Brain pericyte (primary cell): Measurements from ENCODE around the gene CNTN1.
"Not testable (repeated sequence)": the region's sequence is repeated elsewhere in the genome, so short reads cannot be mapped to it uniquely, and the experiment has no call there.

Source experiments
- DNase-seq: peaks from one replicate; pipeline ENCODE4 v3.0.0-alpha.2; 2012; ENCODE audit warnings: low read depth, low spot score

CNTN1 gene

DNA sequence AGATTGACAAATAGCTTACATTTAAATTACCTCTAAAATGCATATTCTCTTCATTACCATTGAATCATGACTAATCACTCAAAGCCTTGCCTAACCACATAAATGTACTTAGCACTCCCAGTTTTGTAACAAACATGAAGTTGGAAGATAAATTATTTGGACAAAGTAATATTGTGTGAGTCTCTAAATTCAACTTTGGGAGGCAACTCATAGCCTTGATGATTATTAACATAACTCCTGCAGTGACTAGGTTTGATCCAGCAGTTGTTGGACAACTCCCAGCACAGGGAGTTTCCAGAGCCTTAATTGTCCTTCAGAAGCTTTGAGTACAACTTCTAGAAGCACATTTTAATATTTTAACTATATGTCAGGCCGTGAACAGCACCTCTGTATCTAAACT lies 342.4 kb downstream of the CNTN1 start:
- DNase-seq: no peak

DNA sequence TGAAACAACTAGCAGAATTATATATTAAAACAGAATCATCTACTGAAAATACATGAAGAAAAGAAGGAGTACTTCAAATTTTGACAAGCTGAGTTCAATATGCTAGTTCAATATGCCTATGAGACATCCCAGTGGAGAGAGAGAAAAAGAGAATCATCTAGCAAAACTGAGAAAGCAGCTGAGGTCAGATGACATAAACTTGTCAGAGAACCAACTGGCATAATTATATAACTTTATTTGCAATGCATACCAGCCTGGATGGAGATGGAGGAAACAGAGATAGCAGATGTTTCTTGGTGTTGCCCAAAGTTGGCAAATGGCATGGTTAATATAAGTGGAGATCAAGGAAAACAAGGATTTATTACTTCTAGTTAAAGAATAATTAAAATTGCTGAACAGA lies 347.2 kb downstream of the CNTN1 start:
- no peak for DNase-seq

- no peak for DNase-seq
Observed at GRCh38 chr12:41045509-41045908, 353.3 kb downstream of the CNTN1 start.

DNA sequence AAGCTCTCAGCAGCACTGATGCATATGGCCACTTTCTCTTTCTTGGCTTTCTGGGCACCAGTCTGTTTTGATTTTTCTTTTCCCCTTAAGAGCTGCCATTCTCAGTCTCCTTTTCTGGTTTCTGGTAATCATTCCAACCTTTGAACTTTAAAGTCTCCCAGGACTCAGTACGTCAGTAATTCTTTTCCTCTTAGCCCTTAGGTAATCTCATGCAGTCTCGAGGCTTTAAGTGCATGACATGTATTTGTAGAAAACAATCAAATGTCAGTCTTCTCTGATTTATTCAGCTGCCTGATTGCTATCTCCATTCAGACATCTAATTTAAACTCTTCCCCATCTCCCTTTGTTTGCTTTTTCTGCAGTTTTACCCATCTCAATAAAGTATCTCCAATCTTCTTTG lies 356.8 kb downstream of the CNTN1 start:
- DNase-seq: no peak

GRCh38 chr12:41051954-41052353 lies 359.7 kb downstream of the CNTN1 start:
- DNase-seq: no peak

- no peak for DNase-seq
Observed at GRCh38 chr12:41052441-41052840, 360.2 kb downstream of the CNTN1 start.

DNA sequence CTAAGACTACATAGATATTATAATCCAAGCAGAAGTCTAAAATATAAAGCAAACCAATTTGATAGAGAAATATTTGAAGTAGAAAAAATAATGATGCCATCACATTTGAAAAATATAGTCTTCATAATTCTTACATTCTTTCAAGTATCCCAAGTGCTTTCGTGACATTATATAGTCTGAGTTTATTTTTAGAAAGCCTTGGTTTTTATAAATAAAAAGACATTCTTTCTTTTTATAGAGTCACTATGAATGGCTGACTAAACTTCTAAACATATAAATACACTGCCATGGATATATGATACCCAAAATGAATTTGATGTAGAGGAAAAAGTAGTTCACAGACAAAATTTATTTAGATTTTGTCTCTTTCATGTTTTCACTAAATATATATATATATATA lies 360.8 kb downstream of the CNTN1 start:
- no peak for DNase-seq

GRCh38 chr12:41055875-41056577 lies 363.8 kb downstream of the CNTN1 start:
- no peak for DNase-seq

GRCh38 chr12:41058266-41058665 lies 366.0 kb downstream of the CNTN1 start:
- no peak for DNase-seq

- DNase-seq: no peak
Observed at GRCh38 chr12:41061192-41061591, 369.0 kb downstream of the CNTN1 start.

DNA sequence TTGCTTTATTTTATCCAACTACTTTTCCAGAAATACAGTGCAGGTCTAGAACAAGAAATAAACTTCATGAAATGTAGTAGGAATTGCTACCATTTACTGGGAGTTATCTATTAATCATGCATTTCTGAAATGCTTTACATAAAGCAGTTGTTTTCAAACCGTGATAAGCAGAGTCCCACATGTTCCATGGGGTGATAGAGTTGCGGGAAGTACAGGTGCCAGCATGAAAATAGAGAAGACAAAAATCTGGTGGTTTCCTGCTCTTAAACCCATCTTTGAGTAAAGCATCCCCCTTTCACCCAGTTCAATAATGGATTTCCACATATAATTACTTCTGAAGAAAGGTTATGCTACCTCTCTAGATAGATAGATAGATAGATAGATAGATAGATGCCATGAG lies 372.2 kb downstream of the CNTN1 start:
- no peak for DNase-seq

GRCh38 chr12:41067941-41068645 lies 375.9 kb downstream of the CNTN1 start:
- DNase-seq: no peak

- no peak for DNase-seq
Observed at GRCh38 chr12:41073633-41074472, 381.6 kb downstream of the CNTN1 start.

- no peak for DNase-seq
Observed at GRCh38 chr12:41074473-41074769, 382.2 kb downstream of the CNTN1 start.

GRCh38 chr12:41076114-41076513 lies 383.9 kb downstream of the CNTN1 start:
- no peak for DNase-seq

- not testable (repeated sequence) for DNase-seq
Observed at GRCh38 chr12:41081241-41081640, 389.0 kb downstream of the CNTN1 start.

DNA sequence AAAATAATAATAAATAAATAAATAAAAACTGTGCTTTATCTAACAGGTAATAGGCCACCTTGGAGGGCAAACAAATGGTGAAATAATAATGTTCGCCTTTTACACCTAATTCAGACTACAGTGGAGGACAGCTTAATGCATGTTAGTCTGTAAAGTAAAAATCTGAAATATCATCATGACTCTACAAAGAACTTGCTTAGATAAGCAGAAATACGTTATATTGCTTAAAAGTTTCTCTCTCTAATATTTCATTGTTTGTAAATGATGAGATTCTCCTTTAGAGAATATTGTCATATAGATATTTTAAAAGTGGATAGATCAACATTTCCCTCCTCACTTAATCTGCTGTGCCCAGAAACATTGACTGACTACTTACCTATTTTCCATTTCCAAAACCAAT lies 397.2 kb downstream of the CNTN1 start:
- DNase-seq: no peak

GRCh38 chr12:41092115-41092514 lies 399.9 kb downstream of the CNTN1 start:
- no peak for DNase-seq

- DNase-seq: no peak
Observed at GRCh38 chr12:41096797-41097196, 404.6 kb downstream of the CNTN1 start.

DNA sequence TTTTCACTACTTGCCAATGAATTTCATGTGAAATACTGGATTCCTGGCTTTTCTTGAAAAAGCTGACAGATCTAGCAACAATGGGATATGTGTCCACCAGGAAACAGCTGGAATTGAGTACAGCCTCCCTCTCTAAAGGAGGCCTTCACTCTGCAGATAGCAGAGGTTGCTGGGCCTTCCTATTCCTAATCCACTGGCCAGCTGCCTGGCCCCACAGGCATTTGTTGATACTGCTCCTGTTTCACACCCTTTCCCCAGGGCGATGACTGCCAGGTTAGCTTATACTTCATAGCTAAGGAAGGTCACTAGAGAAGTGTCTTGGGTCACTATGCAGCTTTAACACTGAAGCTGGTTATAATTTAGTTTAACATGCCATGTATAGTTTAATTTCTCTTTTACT lies 408.3 kb downstream of the CNTN1 start:
- DNase-seq: no peak

- no peak for DNase-seq
Observed at GRCh38 chr12:41101806-41102205, 409.6 kb downstream of the CNTN1 start.

DNA sequence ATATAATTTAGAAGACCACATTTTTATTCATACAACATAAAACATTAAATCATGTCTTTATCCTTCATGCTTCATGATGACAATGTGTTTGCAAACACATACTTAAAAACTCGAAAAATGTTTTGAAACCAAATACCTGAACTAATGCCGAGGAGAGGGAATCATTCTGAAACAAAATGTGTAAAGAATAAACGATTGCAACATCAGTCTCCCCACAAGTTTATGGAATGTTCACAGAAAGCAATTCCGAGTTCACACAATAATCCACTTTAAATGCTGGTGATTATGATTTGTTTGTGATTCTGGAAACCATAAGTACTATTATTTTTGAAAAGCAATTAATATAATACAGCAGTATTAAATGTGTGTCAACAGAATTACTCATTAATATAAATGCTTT lies 411.4 kb downstream of the CNTN1 start:
- no peak for DNase-seq

- DNase-seq: no peak
Observed at GRCh38 chr12:41106315-41106714, 414.1 kb downstream of the CNTN1 start.
